ENCODE results near the gene ZCCHC24. TPM values are rescaled to one million over a fixed set of nuclear protein-coding genes. Genes with fewer than 3 reads are reported as not detected.

ZCCHC24 gene
- total RNA-seq (2014; rRNA removed; shearing (Covaris generic)) = 9.2 and 10.4 TPM in 2 replicates

DNA sequence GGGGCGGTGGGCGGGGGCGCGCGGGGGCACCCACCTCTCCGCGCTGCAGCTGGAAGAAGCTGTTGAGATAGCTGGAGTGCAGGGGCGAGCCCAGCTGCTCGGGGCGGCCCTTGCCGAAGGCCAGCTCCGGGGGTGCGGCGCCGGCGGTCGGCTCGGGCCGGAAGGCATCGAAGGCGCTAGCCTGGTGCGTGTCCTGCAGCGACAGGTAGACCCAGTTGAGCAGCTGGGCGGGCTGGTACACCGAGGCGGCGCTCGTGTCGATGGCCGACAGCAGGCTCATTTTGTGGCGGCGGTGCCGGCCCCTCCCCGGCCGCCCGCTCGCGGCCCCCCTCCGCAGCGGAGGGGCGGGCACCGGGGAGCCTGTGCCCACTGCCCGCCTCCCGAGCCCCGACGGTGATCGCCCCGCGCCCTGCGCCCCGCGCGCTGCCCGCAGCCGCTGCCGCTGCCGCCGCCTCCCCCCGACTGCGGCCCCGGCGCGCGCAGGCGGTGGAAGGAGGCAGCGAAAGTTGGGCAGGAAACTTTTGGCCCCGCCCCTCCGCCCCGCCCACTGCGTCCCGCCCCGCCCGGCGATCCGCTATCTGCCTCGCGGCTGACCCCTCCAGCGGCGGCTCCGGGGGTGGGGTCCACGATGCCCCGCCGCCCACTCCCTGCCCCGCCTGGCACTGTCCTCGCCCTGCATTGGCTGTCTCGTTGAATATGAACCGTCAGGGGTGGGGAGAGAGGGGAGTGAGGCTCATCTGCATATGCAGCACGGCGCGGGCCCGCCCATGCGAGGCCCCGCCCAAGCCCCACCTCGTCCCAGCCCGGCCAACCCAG is at the start of gene ZCCHC24:
TSS of gene ZCCHC24 (minus strand) at position 464 of the 816 bp plus-strand sequence. CDS start at position 280, 184 bp downstream.
- Histone ChIP-seq H3K27ac (0 out of 2 replicates have a peak within 1 kb of the TSS, but pooled peaks have one; percentile 3), H3K4me3 (peak within 1 kb of the TSS; percentile 89), H3K4me1 (replicated peaks) (peaks cover 28% of the 10 kb centered on the region), H3K27me3 (replicated peaks) (no peaks in the 10 kb centered on the region), H3K36me3 (no peaks in the 10 kb centered on the region), H3K9me3 (replicated peaks) (no peaks in the 10 kb centered on the region)
- DNase-seq (ENCODE audit: low read depth in 1 of 2, low spot score in 2 of 2) = peak; percentile 98 to 99

DNA sequence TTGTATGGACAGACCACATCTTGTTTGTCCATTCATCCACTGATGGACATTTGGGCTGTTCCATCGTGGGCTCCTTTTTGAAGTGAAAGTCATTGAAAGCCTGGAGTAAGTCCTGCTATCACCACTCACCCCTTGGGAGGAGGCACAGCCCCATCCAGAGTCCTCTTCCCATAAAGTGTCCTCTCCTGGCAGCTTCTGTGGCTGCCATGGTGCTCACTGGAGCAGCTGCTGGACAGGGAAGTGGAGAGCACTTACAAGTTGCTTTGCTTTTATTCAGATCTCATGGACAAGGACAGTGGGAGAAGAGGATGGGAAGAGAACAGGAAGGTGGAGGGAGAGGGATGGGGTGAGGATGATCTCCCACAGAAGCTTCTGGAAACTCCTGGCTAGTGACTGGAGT is 48.4 kb upstream of the ZCCHC24 start:
- H3K36me3 ChIP-seq = no peaks in the 10 kb centered on the region
- DNase-seq (ENCODE audit: low read depth in 1 of 2, low spot score in 2 of 2) = no peak
- H3K9me3 ChIP-seq (replicated peaks) = no peaks in the 10 kb centered on the region; the same call in 1 of the 2 replicates
- peaks cover 5% of the 10 kb centered on the region for H3K4me1 ChIP-seq (replicated peaks)
- peaks cover 5% of the 10 kb centered on the region; the same call in 1 of the 2 replicates for H3K27me3 ChIP-seq (replicated peaks)
- no peak overlapping the region for H3K27ac ChIP-seq
- no peak overlapping the region for H3K4me3 ChIP-seq

DNA sequence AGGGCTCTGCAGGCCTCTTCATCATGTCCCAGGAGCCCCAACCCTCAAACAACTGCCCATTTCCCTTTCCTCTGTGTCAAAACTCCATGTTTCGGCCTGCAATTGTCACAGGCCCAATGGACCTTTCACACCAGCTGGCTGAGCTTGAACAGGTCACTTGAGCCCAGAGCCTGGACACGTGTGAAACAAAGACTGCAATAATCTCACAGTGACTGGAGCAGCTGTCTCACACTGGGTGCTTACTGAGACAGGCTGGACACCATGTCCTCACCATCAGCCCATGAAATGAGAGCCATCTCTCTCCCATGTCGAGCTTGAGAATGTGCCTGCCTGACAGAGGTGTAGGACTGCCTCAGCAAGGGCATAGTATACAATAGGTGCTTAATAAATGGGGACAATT is 47.4 kb upstream of the ZCCHC24 start:
- Histone ChIP-seq H3K4me1 (replicated peaks) (peaks cover 14% of the 10 kb centered on the region), H3K27ac (no peak overlapping the region), H3K4me3 (no peak overlapping the region), H3K36me3 (no peaks in the 10 kb centered on the region), H3K9me3 (replicated peaks) (no peaks in the 10 kb centered on the region), H3K27me3 (replicated peaks) (peaks cover 5% of the 10 kb centered on the region; the same call in 1 of the 2 replicates)
- no peak for DNase-seq (ENCODE audit: low read depth in 1 of 2, low spot score in 2 of 2)

DNA sequence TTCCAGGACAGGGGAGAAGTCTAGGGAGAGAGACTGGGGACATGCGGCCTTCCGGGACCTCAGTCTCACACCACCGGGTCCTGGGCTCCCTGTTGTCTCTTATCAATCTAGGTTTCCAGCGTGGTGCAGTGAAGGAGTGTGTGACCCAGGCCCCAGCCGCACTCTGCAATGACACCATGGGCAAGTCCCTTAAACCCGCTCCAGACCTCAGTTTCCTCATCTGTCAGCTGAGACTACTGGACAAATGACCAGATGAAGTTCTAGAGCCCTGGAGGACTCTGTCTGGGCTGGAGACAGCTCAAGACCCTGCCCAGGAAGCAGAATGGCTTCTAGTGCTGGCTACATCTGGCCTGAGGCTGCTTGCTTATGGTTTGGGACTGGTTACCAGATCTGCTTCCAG is 46.8 kb upstream of the ZCCHC24 start:
- Histone ChIP-seq H3K4me1 (replicated peaks) (peaks cover 20% of the 10 kb centered on the region), H3K4me3 (no peak overlapping the region), H3K27ac (no peak overlapping the region), H3K27me3 (replicated peaks) (peaks cover under 1% of the 10 kb centered on the region; the same call in 1 of the 2 replicates), H3K9me3 (replicated peaks) (no peaks in the 10 kb centered on the region), H3K36me3 (no peaks in the 10 kb centered on the region)
- DNase-seq (ENCODE audit: low read depth in 1 of 2, low spot score in 2 of 2) = no peak

DNA sequence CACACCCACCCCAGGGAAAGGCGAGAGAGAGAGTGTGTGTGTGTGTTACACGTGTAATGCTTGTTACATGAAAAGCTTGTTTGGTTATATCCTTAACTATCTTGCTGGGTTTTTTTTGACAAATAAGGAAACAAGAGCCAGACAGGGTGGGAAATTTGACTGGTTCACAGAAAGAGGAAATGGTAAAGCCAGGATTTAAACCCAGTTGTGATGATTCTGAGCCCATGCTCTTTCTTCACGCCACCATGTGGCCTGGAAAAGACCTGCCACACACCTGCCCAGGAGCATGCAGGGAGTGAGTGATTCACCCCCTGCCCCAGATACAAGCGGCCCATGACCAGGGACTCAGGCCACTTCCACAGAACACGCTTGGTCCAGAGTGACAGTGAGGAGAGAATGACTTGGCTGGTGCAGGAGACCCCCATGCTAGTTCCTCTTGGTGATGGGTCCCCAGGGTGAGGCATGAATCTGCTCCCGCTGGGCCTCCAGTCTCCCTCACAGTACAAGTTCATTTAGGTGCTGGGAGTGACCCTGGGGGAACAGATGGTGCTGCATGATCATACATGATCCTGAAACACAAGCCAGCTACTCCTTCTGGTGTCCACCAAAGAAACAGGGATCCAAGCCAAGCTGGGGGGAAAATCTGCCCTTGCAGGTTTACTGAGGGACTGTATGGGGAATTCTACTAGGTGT is 45.9 kb upstream of the ZCCHC24 start:
- Histone ChIP-seq H3K36me3 (no peaks in the 10 kb centered on the region), H3K4me3 (no peak overlapping the region), H3K27ac (no peak overlapping the region), H3K9me3 (replicated peaks) (no peaks in the 10 kb centered on the region), H3K4me1 (replicated peaks) (peaks cover 21% of the 10 kb centered on the region), H3K27me3 (replicated peaks) (no peaks in the 10 kb centered on the region)
- peak in 1 of 2 experiments; percentile 32 for DNase-seq (ENCODE audit: low read depth in 1 of 2, low spot score in 2 of 2)

DNA sequence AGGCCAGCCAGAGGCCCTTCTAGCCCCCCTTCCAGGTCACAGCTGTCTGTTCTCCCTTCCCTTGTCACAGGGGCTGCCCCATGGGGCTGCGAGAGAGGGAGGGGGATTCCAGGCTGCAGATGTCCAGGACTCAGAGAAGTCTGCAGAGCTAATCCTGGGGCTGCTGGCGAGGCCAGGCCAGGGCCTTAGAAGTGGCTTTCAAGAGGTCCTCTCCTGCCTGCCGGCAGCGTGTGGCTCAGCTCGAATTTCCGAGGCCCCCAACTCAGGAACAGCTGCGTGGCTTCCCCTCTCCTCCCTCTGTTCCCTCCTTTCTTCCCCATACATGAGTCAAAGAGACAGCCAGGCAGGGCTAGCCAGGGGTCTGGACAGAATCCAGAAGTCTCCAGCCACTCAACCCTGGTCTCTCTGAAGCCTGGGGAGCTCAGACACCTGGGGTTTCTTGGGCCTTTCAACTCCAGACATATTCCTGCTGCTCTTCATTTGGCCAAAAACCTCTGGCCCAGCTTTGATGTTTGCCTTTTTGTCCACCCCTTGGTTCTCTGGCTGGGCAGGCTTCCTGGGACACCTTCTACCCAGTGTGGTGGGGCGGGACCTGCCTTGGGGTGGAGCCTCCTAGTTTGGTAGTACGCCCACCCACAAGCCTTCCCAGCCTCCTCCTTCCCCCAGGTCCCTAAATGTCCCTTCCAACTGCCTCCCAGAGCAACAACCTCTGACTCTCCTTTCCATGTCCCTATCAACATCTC is 45.1 kb upstream of the ZCCHC24 start:
- peak in 1 of 2 experiments; percentile 23 for DNase-seq (ENCODE audit: low read depth in 1 of 2, low spot score in 2 of 2)
- Histone ChIP-seq H3K9me3 (replicated peaks) (no peaks in the 10 kb centered on the region), H3K4me3 (no peak overlapping the region), H3K4me1 (replicated peaks) (peaks cover 21% of the 10 kb centered on the region), H3K27me3 (replicated peaks) (no peaks in the 10 kb centered on the region), H3K36me3 (no peaks in the 10 kb centered on the region), H3K27ac (no peak overlapping the region)

DNA sequence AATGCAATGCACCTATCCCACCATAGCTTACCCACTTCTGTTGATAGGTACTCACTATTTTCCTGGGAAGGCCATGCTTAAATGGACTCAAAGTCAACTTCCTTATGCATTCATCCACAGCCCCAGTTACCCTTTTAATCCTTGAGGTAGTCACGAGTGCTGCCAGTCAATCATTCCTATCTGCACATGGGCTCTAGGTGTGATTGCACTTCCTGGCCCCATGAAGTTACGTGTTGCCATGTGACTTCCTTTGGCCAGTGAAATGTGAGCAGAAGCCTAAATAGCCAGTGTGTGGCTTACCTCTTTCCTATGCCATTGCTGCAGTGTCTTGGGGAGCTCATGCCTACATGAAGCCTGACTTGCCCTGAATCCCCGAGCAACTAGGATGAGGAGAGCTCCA is 43.4 kb upstream of the ZCCHC24 start:
- peak overlapping the region; percentile 39 for H3K27ac ChIP-seq
- no peaks in the 10 kb centered on the region for H3K36me3 ChIP-seq
- no peak overlapping the region for H3K4me3 ChIP-seq
- peaks cover 26% of the 10 kb centered on the region for H3K4me1 ChIP-seq (replicated peaks)
- DNase-seq (ENCODE audit: low read depth in 1 of 2, low spot score in 2 of 2) = no peak
- H3K27me3 ChIP-seq (replicated peaks) = no peaks in the 10 kb centered on the region
- no peaks in the 10 kb centered on the region for H3K9me3 ChIP-seq (replicated peaks)

DNA sequence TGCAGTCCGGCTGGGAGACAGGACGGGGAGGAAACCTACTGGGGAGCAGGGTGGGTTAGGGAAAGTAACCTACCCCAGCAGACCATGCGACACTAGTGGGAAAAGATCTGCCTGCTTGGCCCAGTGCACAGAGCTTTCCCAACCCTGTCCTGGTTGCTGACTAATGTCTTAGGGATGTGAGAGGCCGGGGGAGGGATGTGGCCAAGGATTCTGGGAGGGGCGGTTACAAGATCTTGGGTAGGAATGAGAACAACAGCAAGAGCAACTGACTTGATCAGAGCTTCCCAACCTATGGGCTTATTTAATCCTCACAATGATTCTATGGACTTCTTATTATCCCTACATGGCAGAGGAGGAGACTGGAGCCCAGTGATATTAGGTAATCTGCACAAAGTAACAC is 42.9 kb upstream of the ZCCHC24 start:
- DNase-seq (ENCODE audit: low read depth in 1 of 2, low spot score in 2 of 2) = peak; percentile 83 to 90
- H3K4me1 ChIP-seq (replicated peaks) = peaks cover 30% of the 10 kb centered on the region
- no peaks in the 10 kb centered on the region for H3K9me3 ChIP-seq (replicated peaks)
- H3K27me3 ChIP-seq (replicated peaks) = no peaks in the 10 kb centered on the region
- H3K4me3 ChIP-seq = no peak overlapping the region
- no peaks in the 10 kb centered on the region for H3K36me3 ChIP-seq
- peak overlapping the region; percentile 53 for H3K27ac ChIP-seq

DNA sequence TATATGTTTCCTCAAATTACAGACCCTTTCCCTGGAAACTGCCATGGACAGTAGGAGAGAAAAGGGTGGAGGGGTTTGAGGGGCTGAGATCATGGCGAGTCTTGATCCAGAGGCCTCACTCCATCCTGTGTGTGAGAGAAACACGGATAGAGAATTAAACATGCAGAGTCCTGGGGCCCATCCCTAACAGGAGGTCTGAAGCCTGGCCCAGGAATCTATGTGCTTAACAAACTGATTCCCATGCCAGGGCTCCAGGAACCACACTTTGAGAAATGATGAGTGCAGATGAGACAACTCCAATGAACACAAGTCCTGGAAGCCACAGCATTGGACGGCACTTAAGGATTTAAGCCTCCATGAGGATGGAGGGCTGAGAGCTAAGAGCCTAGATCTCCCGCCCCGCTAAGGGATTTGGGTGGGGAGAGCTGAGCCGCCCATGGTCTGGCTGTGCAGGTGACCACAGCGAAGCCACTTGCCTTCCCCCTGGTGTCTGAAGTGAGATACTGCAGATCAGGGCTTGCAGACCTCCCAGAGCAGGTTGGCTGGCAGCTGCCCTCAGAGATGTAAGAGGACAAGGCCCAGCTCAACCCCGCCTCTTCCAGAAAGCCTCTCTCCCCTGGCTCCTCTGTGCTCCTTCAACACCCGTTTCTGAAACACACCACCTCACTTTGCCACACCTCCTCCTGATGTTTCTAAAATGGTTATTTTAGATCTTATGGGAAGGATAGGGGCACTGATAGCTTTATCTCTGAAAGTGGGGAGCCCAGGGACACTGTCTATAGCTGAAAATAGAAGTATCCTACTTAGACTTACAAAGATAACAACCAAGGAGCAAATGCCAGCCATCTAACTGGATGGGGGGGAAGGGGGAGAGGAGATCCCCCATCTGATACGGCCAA is 42.1 kb upstream of the ZCCHC24 start:
- Histone ChIP-seq H3K27me3 (replicated peaks) (no peaks in the 10 kb centered on the region), H3K4me3 (no peak overlapping the region), H3K4me1 (replicated peaks) (peaks cover 30% of the 10 kb centered on the region), H3K27ac (peak overlapping the region; percentile 53), H3K36me3 (no peaks in the 10 kb centered on the region), H3K9me3 (replicated peaks) (no peaks in the 10 kb centered on the region)
- DNase-seq (ENCODE audit: low read depth in 1 of 2, low spot score in 2 of 2) = peak; percentile 67 to 73

DNA sequence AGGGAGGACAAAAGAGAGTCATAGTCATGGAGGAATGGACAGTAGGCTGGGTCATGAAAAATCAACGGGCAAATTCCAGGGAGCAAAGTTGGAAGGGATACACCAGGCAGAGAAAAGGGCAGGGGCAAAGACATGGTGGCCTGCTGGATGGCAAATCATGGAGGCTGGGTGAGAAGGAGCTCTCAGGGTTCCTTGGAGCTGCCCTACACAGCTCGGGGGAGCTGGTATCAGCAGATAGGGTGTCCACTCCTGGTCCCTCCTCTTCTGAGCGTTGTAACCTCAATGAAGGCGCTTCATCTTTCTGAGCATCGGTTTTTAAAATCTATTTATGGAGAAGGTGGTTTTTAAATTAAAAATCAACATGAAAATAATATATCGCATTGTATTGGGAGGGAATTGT is 39.1 kb upstream of the ZCCHC24 start:
- H3K36me3 ChIP-seq = no peaks in the 10 kb centered on the region

DNA sequence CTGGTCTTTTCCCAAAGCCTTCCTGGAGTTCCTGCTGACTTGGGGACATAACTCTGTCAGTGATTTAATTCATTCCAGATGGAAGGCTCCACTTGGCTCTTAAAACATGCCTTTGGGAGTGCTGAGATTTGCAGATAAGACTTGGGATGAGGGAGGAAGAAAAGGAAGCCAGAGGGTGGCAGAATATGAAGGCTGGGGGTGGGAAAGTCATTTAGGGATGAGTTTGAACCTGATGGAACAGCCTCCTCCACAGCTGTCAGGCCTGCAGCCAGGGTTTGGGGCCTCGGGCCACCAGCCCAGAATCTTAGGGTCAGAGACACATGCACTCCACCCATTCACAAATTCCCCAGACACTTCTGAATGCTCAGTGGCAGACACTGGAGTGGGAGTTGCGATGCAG is 38.5 kb upstream of the ZCCHC24 start:
- no peaks in the 10 kb centered on the region for H3K27me3 ChIP-seq (replicated peaks)
- DNase-seq (ENCODE audit: low read depth in 1 of 2, low spot score in 2 of 2) = peak in 1 of 2 experiments; percentile 18
- no peak overlapping the region for H3K4me3 ChIP-seq
- H3K27ac ChIP-seq = no peak overlapping the region
- peaks cover 27% of the 10 kb centered on the region for H3K4me1 ChIP-seq (replicated peaks)
- H3K36me3 ChIP-seq = no peaks in the 10 kb centered on the region
- H3K9me3 ChIP-seq (replicated peaks) = no peaks in the 10 kb centered on the region

More for the DNA sequence above, 39.1 kb upstream of the ZCCHC24 start:
- no peak for DNase-seq (ENCODE audit: low read depth in 1 of 2, low spot score in 2 of 2)
- no peaks in the 10 kb centered on the region for H3K9me3 ChIP-seq (replicated peaks)
- H3K27me3 ChIP-seq (replicated peaks) = no peaks in the 10 kb centered on the region
- H3K4me3 ChIP-seq = no peak overlapping the region
- H3K4me1 ChIP-seq (replicated peaks) = peaks cover 30% of the 10 kb centered on the region
- H3K27ac ChIP-seq = no peak overlapping the region

DNA sequence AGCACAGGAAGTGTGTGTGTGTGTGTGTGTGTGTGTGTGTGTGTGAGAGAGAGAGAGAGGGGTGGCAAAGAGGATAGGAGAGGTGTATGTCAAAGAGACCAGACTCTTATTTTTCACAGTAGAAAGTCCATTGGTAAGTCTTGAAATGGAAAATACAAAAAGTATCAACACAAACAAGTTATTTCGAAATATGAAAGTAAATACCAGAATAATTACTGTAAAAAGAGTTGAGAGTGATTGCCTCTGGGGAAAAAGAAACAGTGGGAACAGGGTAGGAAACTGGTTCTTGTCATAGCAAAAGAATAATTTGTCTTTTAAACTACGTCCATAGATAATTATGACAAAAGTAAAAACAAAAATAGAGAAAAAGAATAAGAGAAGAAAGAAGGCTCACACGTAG is 37.9 kb upstream of the ZCCHC24 start:
- peaks cover 20% of the 10 kb centered on the region for H3K4me1 ChIP-seq (replicated peaks)
- H3K36me3 ChIP-seq = no peaks in the 10 kb centered on the region
- no peak for DNase-seq (ENCODE audit: low read depth in 1 of 2, low spot score in 2 of 2)
- H3K9me3 ChIP-seq (replicated peaks) = no peaks in the 10 kb centered on the region
- no peak overlapping the region for H3K4me3 ChIP-seq
- H3K27me3 ChIP-seq (replicated peaks) = no peaks in the 10 kb centered on the region
- H3K27ac ChIP-seq = no peak overlapping the region

DNA sequence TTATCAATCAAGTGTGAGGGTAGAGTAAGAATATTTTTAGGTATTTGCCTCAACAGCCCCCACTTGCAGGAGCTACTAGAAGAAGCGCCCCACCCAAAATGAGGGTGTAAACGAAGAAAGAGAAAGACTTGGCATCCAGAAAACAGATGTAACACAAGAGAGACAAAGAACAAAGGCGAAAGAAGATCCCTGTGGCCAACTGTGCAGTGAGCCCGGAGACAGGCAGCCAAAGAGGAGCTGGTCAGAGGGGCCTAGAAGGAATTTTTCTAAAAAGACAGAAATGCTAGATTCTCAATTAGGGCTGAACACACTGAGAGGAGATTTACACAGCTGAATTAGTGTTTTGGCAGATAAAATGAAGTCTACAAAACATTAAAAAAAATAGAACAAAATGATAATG is 37.3 kb upstream of the ZCCHC24 start:
- DNase-seq (ENCODE audit: low read depth in 1 of 2, low spot score in 2 of 2) = no peak
- H3K4me3 ChIP-seq = no peak overlapping the region
- peaks cover 15% of the 10 kb centered on the region for H3K4me1 ChIP-seq (replicated peaks)
- H3K27me3 ChIP-seq (replicated peaks) = no peaks in the 10 kb centered on the region
- H3K9me3 ChIP-seq (replicated peaks) = no peaks in the 10 kb centered on the region
- no peak overlapping the region for H3K27ac ChIP-seq
- H3K36me3 ChIP-seq = no peaks in the 10 kb centered on the region

Data from SJSA1 (cell line).